ENCODE results near the gene BCO1.

BCO1 gene

GRCh38 chr16:81276323-81276722, 37.8 kb downstream of the BCO1 start:
- no peak for DNase-seq

GRCh38 chr16:81277541-81278080, 39.1 kb downstream of the BCO1 start:
- no peak for DNase-seq

DNA sequence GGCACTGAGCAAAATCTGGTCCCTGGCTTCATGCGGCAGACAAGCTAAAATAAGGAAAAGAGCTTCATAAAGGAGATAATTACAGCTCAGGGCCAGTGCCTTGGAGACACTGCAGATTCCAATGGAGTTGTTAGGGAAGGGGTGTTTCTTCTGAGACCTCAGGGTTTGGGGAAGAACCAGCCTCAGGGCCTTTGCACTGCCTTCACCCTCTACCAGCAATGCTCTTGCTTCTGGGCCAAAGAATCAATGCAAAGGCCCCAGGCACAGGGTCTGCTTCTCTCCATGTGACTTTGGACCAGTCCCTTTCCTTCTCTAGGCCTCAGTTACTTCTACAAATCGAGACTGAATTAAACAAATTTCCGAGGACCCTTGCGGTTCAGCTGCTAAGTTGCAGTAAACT, 40.0 kb downstream of the BCO1 start:
- DNase-seq, result no peak

DNA sequence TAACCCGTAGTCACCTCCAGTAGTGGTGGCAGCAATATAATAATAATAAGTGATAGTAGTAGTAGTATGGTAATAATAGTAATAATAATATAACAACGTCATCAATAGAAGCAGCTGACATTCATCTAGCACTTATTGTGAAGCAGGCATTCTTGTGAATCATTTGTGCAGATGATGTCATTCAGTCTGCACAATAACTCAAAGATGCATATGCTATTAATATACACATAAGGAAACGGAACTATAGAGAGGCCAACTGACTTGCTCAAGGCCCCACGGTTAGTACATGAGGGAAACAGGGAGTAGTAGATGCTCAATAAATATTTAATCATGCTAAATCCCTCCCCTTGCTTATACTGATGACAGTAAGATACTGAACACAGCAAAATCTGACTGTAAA, 40.9 kb downstream of the BCO1 start:
- no peak for DNase-seq

- no peak for DNase-seq
Observed at GRCh38 chr16:81280393-81280792, 41.9 kb downstream of the BCO1 start.

- DNase-seq, result no peak
Observed at GRCh38 chr16:81283044-81283443, 44.6 kb downstream of the BCO1 start.

DNA sequence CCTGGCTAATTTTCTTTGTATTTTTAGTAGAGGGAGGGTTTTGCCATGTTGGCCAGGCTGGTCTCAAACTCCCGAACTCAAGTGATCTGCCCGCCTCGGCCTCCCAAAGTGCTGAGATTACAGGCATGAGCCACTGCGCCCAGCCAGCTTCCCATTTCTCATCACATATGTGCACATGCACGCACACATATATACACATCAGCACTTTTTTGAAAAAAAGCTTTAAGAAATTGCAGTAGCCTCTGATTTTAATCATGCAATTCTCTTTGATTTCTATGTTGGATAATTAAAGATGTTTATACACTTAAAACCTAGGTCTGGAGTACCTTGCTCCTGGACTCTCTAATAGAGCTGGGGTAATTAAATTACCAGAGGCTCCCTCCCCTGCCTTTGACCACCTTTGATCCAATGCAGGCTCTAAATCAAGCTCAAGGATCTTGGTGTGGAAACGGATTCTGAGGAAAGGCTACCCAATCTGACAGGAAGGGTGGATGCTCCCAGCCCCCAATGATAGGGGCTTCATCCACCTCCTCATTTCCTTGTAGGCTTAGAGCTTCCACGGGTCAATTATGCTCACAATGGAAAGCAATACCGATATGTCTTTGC, 46.6 kb downstream of the BCO1 start:
- no peak for DNase-seq

GRCh38 chr16:81286190-81286589, 47.7 kb downstream of the BCO1 start:
- DNase-seq, result no peak

DNA sequence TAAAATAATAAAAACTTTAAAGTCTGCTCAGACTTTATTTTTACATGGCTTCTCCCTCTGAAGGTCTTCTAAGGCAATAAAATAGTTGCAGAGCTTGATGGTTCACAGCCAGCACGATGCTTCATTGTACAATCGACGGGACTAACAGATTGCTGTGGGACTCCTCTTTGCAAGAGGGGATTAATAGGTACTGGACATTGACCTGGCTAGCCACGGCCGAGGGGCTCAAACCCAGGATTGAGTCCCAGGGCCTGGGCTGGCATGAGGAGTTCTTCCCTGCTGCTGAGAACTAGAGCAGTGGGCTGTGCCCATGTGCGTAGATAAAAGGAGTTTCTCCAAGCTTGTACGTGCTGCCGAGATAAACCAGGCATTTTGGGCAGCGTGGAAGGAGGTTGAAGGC, 52.6 kb downstream of the BCO1 start:
- DNase-seq, result no peak

GRCh38 chr16:81292936-81293335, 54.4 kb downstream of the BCO1 start:
- no peak for DNase-seq

- no peak for DNase-seq
Observed at GRCh38 chr16:81293909-81294802, 55.7 kb downstream of the BCO1 start.

GRCh38 chr16:81296631-81297030, 58.1 kb downstream of the BCO1 start:
- no peak for DNase-seq

GRCh38 chr16:81307770-81308169, 69.3 kb downstream of the BCO1 start:
- DNase-seq, result no peak

DNA sequence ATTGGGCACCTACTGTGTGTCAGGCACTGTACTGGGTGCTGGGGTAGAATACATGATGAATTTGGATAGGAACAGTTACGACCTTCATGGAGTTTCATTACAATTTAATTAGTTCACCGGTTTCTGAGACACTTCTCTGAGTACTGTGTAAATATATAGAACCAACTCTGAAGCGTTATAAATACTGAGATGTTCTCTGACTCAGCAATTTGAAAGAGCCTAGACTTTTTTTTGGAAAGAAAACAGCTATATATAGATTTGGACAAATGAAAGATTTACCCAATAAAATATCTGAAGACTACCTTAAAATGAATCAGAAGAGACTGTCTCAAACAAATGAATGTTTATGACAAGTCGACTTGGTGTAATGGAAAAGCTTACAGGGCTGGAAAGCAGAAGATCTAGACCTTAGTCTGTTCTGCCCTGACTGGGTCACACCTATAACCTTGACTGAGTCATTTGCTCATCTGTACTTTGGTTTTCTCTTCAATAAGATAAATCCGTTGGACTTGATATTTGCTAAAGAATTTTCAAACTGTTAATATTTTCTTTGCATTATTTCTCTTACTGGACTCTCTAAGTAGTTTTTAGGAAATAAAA, 71.7 kb downstream of the BCO1 start:
- DNase-seq, result no peak

DNA sequence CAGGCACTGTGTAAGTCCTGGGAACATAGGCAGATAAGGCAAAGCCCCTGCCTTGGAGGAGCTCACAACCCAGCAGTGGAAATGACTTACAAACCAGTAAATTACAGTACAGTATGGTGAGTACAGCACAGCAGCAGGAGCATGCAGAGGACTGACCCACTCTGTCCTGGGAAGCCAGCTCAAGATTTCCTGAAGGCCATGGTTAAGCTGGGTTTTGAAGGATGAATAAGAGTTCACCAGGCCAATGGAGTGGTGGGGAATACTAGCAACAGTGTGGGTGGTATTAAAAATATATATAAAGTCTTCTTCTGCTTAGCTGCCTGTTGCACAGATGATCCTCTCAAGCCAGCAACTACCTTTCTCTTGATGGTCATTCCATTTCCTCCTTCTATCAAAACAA, 73.3 kb downstream of the BCO1 start:
- DNase-seq, result no peak

- DNase-seq, result no peak
Observed at GRCh38 chr16:81313701-81314602, 75.5 kb downstream of the BCO1 start.

GRCh38 chr16:81314603-81315270, 76.2 kb downstream of the BCO1 start, which contains the start of gene GAN:
GAN (plus strand) TSS chr16:81314962; CDS start chr16:81315114, 152 bp downstream.
- peak; percentile 86 to 92 (median 91) for DNase-seq

GRCh38 chr16:81315271-81316175, 77.0 kb downstream of the BCO1 start:
- peak in 4 of 6 experiments; percentile 16 to 37 (median 24) for DNase-seq

- no peak for DNase-seq
Observed at GRCh38 chr16:81316176-81316496, 77.6 kb downstream of the BCO1 start.

- DNase-seq, result no peak
Observed at GRCh38 chr16:81318711-81319110, 80.2 kb downstream of the BCO1 start.

Measured in stimulated activated naive CD4-positive, alpha-beta T cell (primary cell).